Subcutaneous adipose tissue (tissue), 4 donors: ENCODE data around the gene OR4X1. TPM values are rescaled to one million over a fixed set of nuclear protein-coding genes. Genes with fewer than 3 reads are reported as not detected.

Experiments
- total RNA-seq, 4 donors: library from RNA; depleted of rRNA; stranded (reverse); fragments of >200 nt; gene quantifications; one replicate each; pipeline ENCODE4 v1.1.0, GENCODE V29; 2016
- TF ChIP-seq, protein P1 (sequence below): fragments of 450-650 bp; IDR thresholded peaks from one replicate; pipeline ENCODE4 v1.5.1; 2016; ENCODE audit warnings: low read depth, mild to moderate bottlenecking, control low read depth, antibody characterized with exemption, moderate library complexity

The OR4X1 gene
- total RNA-seq, 4 donors from 2014 or later = not detected

DNA sequence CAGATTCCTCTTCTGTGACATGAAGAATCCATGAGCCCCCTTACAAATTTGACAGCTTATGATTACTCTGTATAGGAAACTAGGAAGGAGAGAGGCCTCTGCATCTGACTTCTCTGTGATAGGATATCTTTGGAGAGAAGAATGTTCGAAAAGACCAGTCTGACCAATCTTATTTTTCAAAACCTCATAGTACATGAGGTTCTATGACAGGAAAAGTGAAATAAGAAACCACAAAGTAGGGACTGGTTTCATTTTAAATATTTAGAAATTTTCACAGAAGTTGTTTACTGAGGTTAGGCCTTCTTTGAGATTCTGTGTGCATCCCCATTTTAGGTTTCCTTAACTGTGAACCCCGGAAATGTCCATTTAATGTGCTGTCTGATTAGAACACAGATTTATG lies 2.1 kb upstream of the OR4X1 start:
- TF ChIP-seq, protein P1, sequence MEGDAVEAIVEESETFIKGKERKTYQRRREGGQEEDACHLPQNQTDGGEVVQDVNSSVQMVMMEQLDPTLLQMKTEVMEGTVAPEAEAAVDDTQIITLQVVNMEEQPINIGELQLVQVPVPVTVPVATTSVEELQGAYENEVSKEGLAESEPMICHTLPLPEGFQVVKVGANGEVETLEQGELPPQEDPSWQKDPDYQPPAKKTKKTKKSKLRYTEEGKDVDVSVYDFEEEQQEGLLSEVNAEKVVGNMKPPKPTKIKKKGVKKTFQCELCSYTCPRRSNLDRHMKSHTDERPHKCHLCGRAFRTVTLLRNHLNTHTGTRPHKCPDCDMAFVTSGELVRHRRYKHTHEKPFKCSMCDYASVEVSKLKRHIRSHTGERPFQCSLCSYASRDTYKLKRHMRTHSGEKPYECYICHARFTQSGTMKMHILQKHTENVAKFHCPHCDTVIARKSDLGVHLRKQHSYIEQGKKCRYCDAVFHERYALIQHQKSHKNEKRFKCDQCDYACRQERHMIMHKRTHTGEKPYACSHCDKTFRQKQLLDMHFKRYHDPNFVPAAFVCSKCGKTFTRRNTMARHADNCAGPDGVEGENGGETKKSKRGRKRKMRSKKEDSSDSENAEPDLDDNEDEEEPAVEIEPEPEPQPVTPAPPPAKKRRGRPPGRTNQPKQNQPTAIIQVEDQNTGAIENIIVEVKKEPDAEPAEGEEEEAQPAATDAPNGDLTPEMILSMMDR = no peak

DNA sequence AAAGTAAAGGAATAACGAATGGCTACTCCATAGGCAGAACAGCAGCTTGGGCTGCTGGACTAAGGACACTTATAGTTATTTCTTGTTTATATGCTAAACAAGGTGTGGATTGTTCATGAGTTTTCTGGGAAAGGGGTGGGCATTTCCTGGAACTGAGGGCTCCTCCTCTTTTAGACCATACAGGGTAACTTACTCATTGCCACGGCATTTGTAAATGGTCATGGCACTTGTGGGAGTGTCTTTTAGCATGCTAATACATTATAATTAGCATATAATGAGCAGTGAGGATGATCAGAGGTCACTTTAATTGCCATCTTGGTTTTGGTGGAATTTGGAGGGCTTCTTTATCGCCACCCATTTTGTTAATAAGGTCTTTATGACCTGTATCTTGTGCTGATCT lies 7.0 kb downstream of the OR4X1 start:
- TF ChIP-seq, protein P1 = no peak

DNA sequence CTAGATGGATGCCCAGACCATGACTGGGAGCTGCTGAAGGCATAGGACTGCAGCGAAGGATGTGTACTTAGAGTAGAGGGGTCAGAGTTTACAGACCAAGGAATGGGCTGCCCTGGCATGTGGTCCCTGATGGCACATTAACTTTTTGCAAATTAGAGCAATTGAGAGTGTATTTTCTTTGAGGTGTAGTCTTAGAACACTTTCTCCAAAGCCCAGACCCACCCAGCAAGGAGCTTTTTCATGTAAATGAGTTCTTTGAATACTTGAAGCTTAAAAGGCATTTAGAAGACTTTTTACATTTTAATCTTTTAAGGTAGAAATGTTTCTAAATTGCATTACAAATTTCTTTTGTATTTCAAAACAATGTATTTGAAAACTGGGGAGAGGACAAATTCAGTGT lies 8.9 kb downstream of the OR4X1 start:
- TF ChIP-seq, protein P1 = no peak

DNA sequence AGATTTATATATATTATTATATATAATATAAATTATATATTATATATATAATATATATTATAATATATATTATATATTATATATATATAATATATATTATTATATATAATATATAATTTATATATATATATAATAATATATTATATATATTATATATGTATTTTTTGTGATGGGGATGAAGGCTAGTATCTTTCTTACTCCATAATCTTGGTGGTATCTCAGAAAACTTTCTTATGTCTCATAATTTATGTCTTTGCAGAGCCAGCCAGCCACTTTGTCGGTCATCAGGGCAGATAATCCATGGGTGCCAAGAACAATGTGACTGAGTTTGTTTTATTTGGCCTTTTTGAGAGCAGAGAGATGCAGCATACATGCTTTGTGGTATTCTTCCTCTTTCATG lies 42.3 kb downstream of the OR4X1 start, which contains the start of gene OR4S1:
Gene OR4S1 (plus strand): TSS at position 301 of the 400 bp plus-strand sequence. CDS start 0 bp downstream, at position 301.
- TF ChIP-seq, protein P1 = no peak

DNA sequence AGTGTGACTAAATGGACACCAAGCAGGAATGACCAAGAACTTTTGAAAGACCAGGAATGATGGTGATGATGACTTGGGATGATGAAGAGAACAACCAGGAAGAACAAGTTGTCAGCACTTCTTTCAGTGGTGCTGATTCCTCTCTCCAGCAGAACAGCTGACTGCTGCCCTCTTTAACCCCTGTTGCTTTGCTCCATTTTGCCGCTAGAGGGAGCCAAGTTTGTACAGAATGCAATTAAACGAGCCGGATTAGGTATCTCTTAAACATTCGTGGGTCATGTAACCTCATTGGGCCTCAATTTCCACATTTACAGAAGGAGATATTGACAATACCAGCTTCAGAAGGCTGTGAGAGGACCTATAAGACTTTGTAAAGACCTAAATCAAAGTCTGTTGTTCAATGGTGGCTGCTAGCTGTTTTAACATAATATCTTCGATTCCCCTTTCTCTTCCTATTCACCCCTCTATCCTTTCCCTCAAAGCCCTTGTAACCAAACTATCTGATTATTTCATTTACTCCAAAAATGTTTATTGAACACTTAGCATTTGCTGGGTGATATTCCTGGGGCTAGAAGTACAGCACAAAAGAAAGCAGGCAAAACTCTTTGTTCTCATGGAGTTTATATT lies 44.2 kb downstream of the OR4X1 start:
- TF ChIP-seq, protein P1 = no peak

Other genes starting within 250 kb of the OR4X1 start
- not detected for gene OR4B1, start 47.1 kb upstream of the OR4X1 start, total RNA-seq
- not detected for gene OR4X2, start 18.8 kb upstream of the OR4X1 start, total RNA-seq
- not detected for gene OR4S1, start 42.4 kb downstream of the OR4X1 start, total RNA-seq
- gene OR4C3, start 61.1 kb downstream of the OR4X1 start, total RNA-seq = not detected
- gene OR4C5, start 102.6 kb downstream of the OR4X1 start, total RNA-seq = not detected
- gene OR4A47, start 224.9 kb downstream of the OR4X1 start, total RNA-seq = not detected